Natural killer cell treated with Interleukin-12 subunit alpha and Interleukin-12 subunit beta and Interleukin-15 and Interleukin-18, amount 100 ng/mL, for 72 hours (primary cell): ENCODE measurements around the gene PLCG1. TPM values are rescaled to one million over a fixed set of nuclear protein-coding genes. Genes with fewer than 3 reads are reported as not detected.

ENCODE experiments used
- ATAC-seq, 2 donors: fragments of 150-1000 bp; cut with Tn5 transposase in 1 of 2; sonication (Bioruptor Pico), chemical (Tn5 transposase) in 1 of 2; 2 replicates each; pipeline ENCODE4 v1.10.0; 2021
- DNase-seq: peaks from one replicate; pipeline ENCODE4 v3.0.0; 2022; ENCODE audit warnings: low spot score
- H3K27ac Mint-ChIP-seq, 2 donors: 1 replicate in 1 of 2; 2 replicates in 1 of 2; pipeline ENCODE4 v1.8.0; 2022; ENCODE audit warnings: mixed read lengths in 2 of 2, mild to moderate bottlenecking in 1 of 2, moderate library complexity in 1 of 2
- H3K27me3 Mint-ChIP-seq, 2 donors: 1 replicate in 1 of 2; 2 replicates in 1 of 2; pipeline ENCODE4 v1.8.0; 2022; ENCODE audit warnings: mixed read lengths in 2 of 2
- H3K36me3 Mint-ChIP-seq: one replicate; pipeline ENCODE4 v1.8.0; 2022; ENCODE audit warnings: mixed read lengths
- H3K4me1 Mint-ChIP-seq, 2 donors: 1 replicate in 1 of 2; 2 replicates in 1 of 2; pipeline ENCODE4 v1.8.0; 2022; ENCODE audit warnings: low read depth in 2 of 2, mixed read lengths in 2 of 2, mild to moderate bottlenecking in 1 of 2
- H3K4me3 Mint-ChIP-seq: one replicate; pipeline ENCODE4 v1.8.0; 2022; ENCODE audit warnings: mixed read lengths
- H3K9me3 Mint-ChIP-seq: 2 replicates; pipeline ENCODE4 v1.8.0; 2022; ENCODE audit warnings: mixed read lengths
- total RNA-seq, 2 donors: library from RNA; stranded (reverse); gene quantifications; one replicate each; pipeline ENCODE4 v1.2.3, GENCODE V29; 2022

The PLCG1 gene
- total RNA-seq, 2 donors from 2014 or later, result 54.6 to 114 TPM

DNA sequence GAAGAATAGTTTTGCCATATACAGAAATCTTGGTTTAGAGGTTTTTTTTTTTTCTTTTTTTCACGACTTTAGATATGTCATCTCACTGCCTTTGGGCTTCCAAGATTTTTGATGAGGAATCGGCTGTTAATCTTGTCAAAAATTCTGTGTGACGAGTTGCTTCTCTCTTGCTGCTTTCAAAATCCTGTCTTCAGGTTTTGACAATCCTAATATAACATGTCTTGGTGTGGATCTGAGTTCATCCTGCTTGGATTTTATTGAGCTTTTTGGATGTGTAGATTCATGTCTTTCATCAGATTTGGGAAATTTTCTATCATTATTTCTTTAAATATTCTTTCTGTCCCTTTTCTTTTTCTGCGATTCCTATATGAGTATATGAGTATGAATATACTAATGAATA is 61.1 kb downstream of the PLCG1 start:
- H3K27me3 Mint-ChIP-seq, result no peaks in the 10 kb centered on the region
- H3K27ac Mint-ChIP-seq, result no peak overlapping the region
- ATAC-seq (no peak), DNase-seq (no peak)
- H3K36me3 Mint-ChIP-seq, result peaks cover 17% of the 10 kb centered on the region
- peaks cover 2 to 5% of the 10 kb centered on the region in 2 donors for H3K4me1 Mint-ChIP-seq
- no peak overlapping the region for H3K4me3 Mint-ChIP-seq
- no peaks in the 10 kb centered on the region for H3K9me3 Mint-ChIP-seq

DNA sequence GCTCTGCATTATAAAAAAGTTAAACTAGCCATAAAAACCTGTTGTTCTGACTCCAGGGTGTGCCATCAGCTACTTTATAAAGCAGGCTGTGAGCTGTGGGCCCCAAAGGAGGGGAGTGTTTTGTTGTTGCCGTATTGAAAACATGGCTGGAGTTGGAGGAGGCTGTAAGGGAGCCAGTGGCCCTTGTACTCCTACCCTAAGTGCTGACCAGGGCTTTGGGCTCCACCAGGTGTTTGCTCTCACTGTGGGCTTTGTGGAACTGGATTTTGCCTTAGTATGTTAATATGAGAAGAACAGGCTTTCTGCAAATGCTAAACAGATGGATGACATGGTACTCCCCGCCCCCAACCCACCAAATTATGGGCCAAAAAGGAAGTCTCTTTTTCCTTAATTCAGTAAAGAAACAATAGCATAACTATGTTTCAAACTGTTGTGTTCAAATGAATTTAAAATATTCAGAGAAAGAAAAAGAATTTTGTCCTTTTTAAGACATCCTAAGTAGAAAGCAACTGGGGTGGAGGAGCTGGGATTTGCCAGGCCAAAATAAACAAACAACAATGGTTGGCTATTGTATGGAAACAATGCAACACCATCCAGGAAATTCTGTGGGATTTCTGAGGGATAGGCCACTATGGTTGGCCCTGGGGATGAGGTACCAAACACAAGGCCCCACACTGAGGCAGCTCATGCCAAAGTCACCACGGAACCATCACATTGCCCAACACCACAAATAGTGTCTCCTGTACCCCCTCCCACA is 63.3 kb downstream of the PLCG1 start:
- Mint-ChIP-seq H3K9me3 (no peaks in the 10 kb centered on the region), H3K36me3 (peaks cover 17% of the 10 kb centered on the region), H3K4me3 (no peak overlapping the region), H3K4me1 (peaks cover 2 to 5% of the 10 kb centered on the region in 2 donors), H3K27ac (no peak overlapping the region), H3K27me3 (no peaks in the 10 kb centered on the region)
- DNase-seq (no peak), ATAC-seq (no peak)

- H3K36me3 Mint-ChIP-seq, result peaks cover 17% of the 10 kb centered on the region
- DNase-seq, result no peak
- H3K27me3 Mint-ChIP-seq, result peaks cover 0 to 7% of the 10 kb centered on the region in 2 donors
- H3K27ac Mint-ChIP-seq, result no peak overlapping the region
- no peak for ATAC-seq
- H3K4me3 Mint-ChIP-seq, result no peak overlapping the region
- peaks cover 1% of the 10 kb centered on the region in 2 donors for H3K4me1 Mint-ChIP-seq
- no peaks in the 10 kb centered on the region for H3K9me3 Mint-ChIP-seq
Observed at GRCh38 chr20:41201760-41202159, 64.4 kb downstream of the PLCG1 start.

GRCh38 chr20:41202426-41202825 is 65.1 kb downstream of the PLCG1 start:
- H3K4me3 Mint-ChIP-seq, result no peak overlapping the region
- H3K27me3 Mint-ChIP-seq, result peaks cover 0 to 8% of the 10 kb centered on the region in 2 donors
- H3K27ac Mint-ChIP-seq, result no peak overlapping the region
- ATAC-seq, result no peak
- peaks cover 17% of the 10 kb centered on the region for H3K36me3 Mint-ChIP-seq
- DNase-seq, result no peak
- peaks cover 0 to 2% of the 10 kb centered on the region in 2 donors for H3K4me1 Mint-ChIP-seq
- no peaks in the 10 kb centered on the region for H3K9me3 Mint-ChIP-seq

GRCh38 chr20:41203660-41204059 is 66.3 kb downstream of the PLCG1 start:
- ATAC-seq (no peak), DNase-seq (no peak)
- Mint-ChIP-seq H3K9me3 (no peaks in the 10 kb centered on the region), H3K4me3 (no peak overlapping the region), H3K27ac (no peak overlapping the region), H3K36me3 (peaks cover 12% of the 10 kb centered on the region), H3K27me3 (peaks cover 0 to 12% of the 10 kb centered on the region in 2 donors), H3K4me1 (peaks cover 0 to 5% of the 10 kb centered on the region in 2 donors)

GRCh38 chr20:41204304-41205265 is 67.2 kb downstream of the PLCG1 start:
- ATAC-seq (no peak), DNase-seq (no peak)
- H3K27ac Mint-ChIP-seq, result no peak overlapping the region
- H3K4me1 Mint-ChIP-seq, result peaks cover 0 to 5% of the 10 kb centered on the region in 2 donors
- peaks cover 5% of the 10 kb centered on the region for H3K36me3 Mint-ChIP-seq
- peaks cover 0 to 12% of the 10 kb centered on the region in 2 donors for H3K27me3 Mint-ChIP-seq
- no peaks in the 10 kb centered on the region for H3K9me3 Mint-ChIP-seq
- H3K4me3 Mint-ChIP-seq, result no peak overlapping the region

DNA sequence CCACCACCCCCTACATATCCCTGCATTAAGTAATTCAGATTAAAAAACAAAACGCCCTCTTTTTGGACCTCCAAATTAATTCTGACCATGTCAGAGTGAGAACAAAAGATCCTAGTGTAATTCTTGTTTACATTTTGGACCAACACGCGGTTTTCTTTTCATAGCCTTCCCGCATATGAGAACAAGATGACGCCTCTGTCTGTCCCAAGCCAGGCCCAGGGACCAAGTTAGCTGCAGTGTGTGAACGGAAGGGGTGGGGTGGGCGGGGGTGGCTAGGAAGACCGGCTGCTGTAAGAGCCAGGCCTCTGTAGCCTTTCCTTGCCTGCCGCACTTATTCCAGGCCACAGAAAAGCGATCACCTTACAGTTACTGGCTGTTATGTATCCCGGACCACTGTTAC is 68.0 kb downstream of the PLCG1 start:
- Mint-ChIP-seq H3K36me3 (peaks cover 5% of the 10 kb centered on the region), H3K4me3 (no peak overlapping the region), H3K4me1 (peaks cover 0 to 5% of the 10 kb centered on the region in 2 donors), H3K27ac (no peak overlapping the region), H3K27me3 (peaks cover 0 to 12% of the 10 kb centered on the region in 2 donors), H3K9me3 (no peaks in the 10 kb centered on the region)
- no peak for ATAC-seq
- no peak for DNase-seq

DNA sequence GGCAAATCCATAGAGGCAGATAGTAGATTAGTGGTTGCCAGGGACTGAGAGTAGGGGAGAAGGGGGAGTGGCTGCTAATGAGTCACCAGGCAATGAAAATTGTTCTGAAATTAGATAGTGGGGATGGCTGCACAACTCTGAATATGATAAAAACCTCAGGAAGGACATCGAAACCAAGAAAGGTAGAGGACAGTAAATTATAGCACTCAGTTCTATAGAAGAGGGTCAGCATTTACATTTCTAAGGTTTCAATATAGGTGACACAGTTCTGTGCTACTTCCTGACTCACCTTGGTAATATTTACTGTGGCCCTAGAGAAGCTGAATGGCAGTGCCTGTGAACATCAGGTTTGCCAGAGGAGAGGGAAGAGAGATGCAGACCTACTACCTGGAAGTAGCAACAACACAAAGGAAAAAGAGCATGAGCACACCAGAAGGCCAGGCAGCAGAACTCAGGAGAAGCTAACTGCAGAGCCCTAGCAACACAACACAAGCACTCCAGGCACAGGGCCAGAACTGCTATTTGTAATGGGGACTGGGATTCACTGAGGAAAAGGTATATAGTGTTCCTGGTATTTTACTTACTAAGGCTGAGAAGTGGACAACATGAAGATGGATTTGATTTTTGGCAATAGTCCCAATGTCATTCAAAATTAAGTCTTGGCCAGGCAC is 75.9 kb downstream of the PLCG1 start:
- H3K9me3 Mint-ChIP-seq, result no peaks in the 10 kb centered on the region
- no peak for ATAC-seq

DNA sequence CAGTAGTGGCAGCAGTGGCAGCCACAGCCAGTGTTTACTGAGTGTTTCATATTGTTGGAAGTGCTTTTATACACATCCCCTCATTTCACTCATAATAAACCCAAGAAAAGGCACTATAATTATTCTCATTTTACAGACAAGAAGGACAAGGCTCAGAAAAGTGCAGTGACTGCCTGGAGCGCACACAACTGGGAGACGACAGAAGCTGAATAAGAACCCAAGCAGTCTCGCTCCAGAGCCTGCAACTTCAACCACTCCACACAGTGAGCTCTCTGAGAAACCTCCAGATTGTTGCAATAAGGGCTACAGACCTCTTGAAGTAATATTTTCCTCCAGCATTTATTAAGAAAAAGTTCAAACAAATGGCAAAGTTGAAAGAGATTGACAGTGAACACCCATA is 76.9 kb downstream of the PLCG1 start:
- Mint-ChIP-seq H3K36me3 (no peaks in the 10 kb centered on the region), H3K9me3 (no peaks in the 10 kb centered on the region), H3K27me3 (no peaks in the 10 kb centered on the region), H3K4me3 (no peak overlapping the region), H3K27ac (no peak overlapping the region), H3K4me1 (peaks cover 0 to 5% of the 10 kb centered on the region in 2 donors)
- ATAC-seq, result no peak
- DNase-seq, result no peak

More for the DNA sequence above, 75.9 kb downstream of the PLCG1 start:
- Mint-ChIP-seq H3K27me3 (no peaks in the 10 kb centered on the region), H3K4me3 (no peak overlapping the region), H3K36me3 (no peaks in the 10 kb centered on the region), H3K4me1 (peaks cover 0 to 5% of the 10 kb centered on the region in 2 donors), H3K27ac (no peak overlapping the region)
- no peak for DNase-seq

GRCh38 chr20:41214666-41215065 is 77.3 kb downstream of the PLCG1 start:
- no peak overlapping the region for H3K27ac Mint-ChIP-seq
- H3K36me3 Mint-ChIP-seq, result no peaks in the 10 kb centered on the region
- no peak overlapping the region for H3K4me3 Mint-ChIP-seq
- no peaks in the 10 kb centered on the region for H3K27me3 Mint-ChIP-seq
- H3K4me1 Mint-ChIP-seq, result peaks cover 0 to 5% of the 10 kb centered on the region in 2 donors
- DNase-seq (no peak), ATAC-seq (no peak)
- H3K9me3 Mint-ChIP-seq, result no peaks in the 10 kb centered on the region

GRCh38 chr20:41217422-41217821 is 80.1 kb downstream of the PLCG1 start:
- no peak for ATAC-seq
- H3K36me3 Mint-ChIP-seq, result no peaks in the 10 kb centered on the region
- H3K4me3 Mint-ChIP-seq, result no peak overlapping the region
- peaks cover 0 to 10% of the 10 kb centered on the region in 2 donors for H3K4me1 Mint-ChIP-seq
- no peak overlapping the region for H3K27ac Mint-ChIP-seq
- no peaks in the 10 kb centered on the region for H3K9me3 Mint-ChIP-seq
- H3K27me3 Mint-ChIP-seq, result peaks cover 0 to 6% of the 10 kb centered on the region in 2 donors
- DNase-seq, result no peak

DNA sequence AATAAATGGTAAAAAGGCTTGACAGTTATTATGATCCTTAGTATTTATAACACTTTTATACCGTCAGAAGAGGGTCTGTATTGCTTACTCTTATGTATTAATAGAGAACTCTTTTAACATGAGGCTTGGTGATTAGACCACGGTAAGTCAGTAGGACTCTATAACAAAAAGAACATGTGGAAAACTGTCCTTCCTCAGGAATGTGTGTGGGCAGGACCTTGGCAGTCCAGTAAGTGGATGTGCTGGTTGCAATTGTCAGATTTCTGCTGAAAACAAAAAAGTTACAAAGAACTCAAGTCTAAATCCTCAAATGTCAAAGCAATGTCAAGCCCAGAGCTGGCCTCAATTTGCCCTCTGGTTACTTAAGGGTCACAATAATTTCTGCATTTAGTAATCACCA is 81.1 kb downstream of the PLCG1 start:
- Mint-ChIP-seq H3K9me3 (no peaks in the 10 kb centered on the region), H3K4me3 (no peak overlapping the region), H3K27ac (no peak overlapping the region), H3K4me1 (peaks cover 0 to 5% of the 10 kb centered on the region in 2 donors), H3K36me3 (no peaks in the 10 kb centered on the region), H3K27me3 (peaks cover 0 to 6% of the 10 kb centered on the region in 2 donors)
- no peak for DNase-seq
- no peak for ATAC-seq

DNA sequence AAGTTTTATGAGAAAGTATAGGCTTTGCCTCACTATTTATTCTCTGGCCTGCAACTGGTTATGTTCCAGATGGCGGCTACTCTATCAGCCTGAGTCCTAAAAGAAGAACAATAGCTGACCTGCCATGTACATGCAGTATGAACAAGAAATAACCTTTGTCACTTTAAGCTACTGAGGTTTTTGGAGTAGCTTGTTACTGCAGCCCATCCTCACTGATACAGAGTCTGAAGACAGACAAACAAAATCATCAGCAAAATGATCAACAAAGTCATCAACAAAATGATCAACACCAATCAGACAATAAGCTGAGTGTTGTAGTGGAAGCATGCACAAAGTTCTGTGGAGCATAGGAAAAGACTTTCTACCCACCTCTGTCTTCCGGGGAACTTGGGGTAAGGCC is 82.5 kb downstream of the PLCG1 start:
- Mint-ChIP-seq H3K4me3 (no peak overlapping the region), H3K4me1 (peaks cover 0 to 5% of the 10 kb centered on the region in 2 donors), H3K36me3 (no peaks in the 10 kb centered on the region), H3K27me3 (peaks cover 0 to 6% of the 10 kb centered on the region in 2 donors), H3K9me3 (no peaks in the 10 kb centered on the region), H3K27ac (no peak overlapping the region)
- DNase-seq, result no peak
- no peak for ATAC-seq
